ENCODE results near the gene ATG9B. TPM values are rescaled to one million over a fixed set of nuclear protein-coding genes. Genes with fewer than 3 reads are reported as not detected.
A peak's percentile ranks its signal among the peaks of the same experiment; 100 is the strongest.

Gene ATG9B
- total and polyA plus RNA-seq, 2 of the 13 experiments (the other 11 are each of a cell fraction or from before 2014, with no cell fraction given): 0.24 TPM; not detected in 1

GRCh38 chr7:151012031-151012692 lies 12.1 kb downstream of the ATG9B start (continued):
- TF ChIP-seq ZNF281 (CRISPR knock-in tag; IDR thresholded peaks at IDR 0.05; ENCODE audit: borderline replicate concordance) (0 out of 2 replicates have a peak, but pooled peaks have one; percentile 11), SMYD3 (CRISPR knock-in tag; IDR thresholded peaks at IDR 0.05) (0 out of 2 replicates have a peak, but pooled peaks have one; percentile 46), RBM22 (optimal IDR thresholded peaks at IDR 0.05; ENCODE audit: low read length) (no peak), DNMT1 (CRISPR knock-in tag; IDR thresholded peaks at IDR 0.05) (no peak), SCMH1 (CRISPR knock-in tag; IDR thresholded peaks at IDR 0.05; ENCODE audit: borderline replicate concordance) (no peak), ZFP41 (CRISPR knock-in tag; IDR thresholded peaks at IDR 0.05; ENCODE audit: borderline replicate concordance) (no peak), ZNF574 (CRISPR knock-in tag; IDR thresholded peaks at IDR 0.05) (peak; percentile 56), PBX3 (CRISPR knock-in tag; IDR thresholded peaks at IDR 0.05; ENCODE audit: borderline replicate concordance) (no peak), YEATS4 (CRISPR knock-in tag; IDR thresholded peaks at IDR 0.05; ENCODE audit: borderline replicate concordance) (peak; percentile 41; the same call in 1 of the 2 replicates), ATF1 (CRISPR knock-in tag; IDR thresholded peaks at IDR 0.05) (no peak), RXRA (CRISPR knock-in tag; IDR thresholded peaks at IDR 0.05) (peak; percentile 48; the same call in 1 of the 2 replicates), ZNF292 (CRISPR knock-in tag; IDR thresholded peaks at IDR 0.05; ENCODE audit: borderline replicate concordance, low read depth) (no peak), ZNF496 (CRISPR knock-in tag; IDR thresholded peaks at IDR 0.05; ENCODE audit: insufficient replicate concordance) (no peak), ZNF33A (CRISPR knock-in tag; IDR thresholded peaks at IDR 0.05; ENCODE audit: borderline replicate concordance) (no peak), NFIB (CRISPR knock-in tag; IDR thresholded peaks at IDR 0.05; ENCODE audit: borderline replicate concordance) (no peak), REPIN1 (CRISPR knock-in tag; IDR thresholded peaks at IDR 0.05; ENCODE audit: borderline replicate concordance, low read depth) (no peak), GFI1 (CRISPR knock-in tag; IDR thresholded peaks at IDR 0.05; ENCODE audit: borderline replicate concordance) (0 out of 2 replicates have a peak, but pooled peaks have one; percentile 29), ZNF367 (CRISPR knock-in tag; IDR thresholded peaks at IDR 0.05; ENCODE audit: borderline replicate concordance) (0 out of 2 replicates have a peak, but pooled peaks have one; percentile 41), JUN (CRISPR knock-in tag; IDR thresholded peaks at IDR 0.05) (no peak), ZNF562 (CRISPR knock-in tag; IDR thresholded peaks at IDR 0.05; ENCODE audit: borderline replicate concordance) (no peak), KDM3A (CRISPR knock-in tag; IDR thresholded peaks at IDR 0.05; ENCODE audit: low read depth) (no peak), ZNF782 (CRISPR knock-in tag; IDR thresholded peaks at IDR 0.05; ENCODE audit: borderline replicate concordance) (no peak)
